Neural crest cell (in vitro differentiated cells): ENCODE results near the gene MMADHC. TPM values are rescaled to one million over a fixed set of nuclear protein-coding genes. Genes with fewer than 3 reads are reported as not detected.

Source experiments
- DNase-seq: peaks from one replicate; pipeline ENCODE4 v3.0.0; 2021; ENCODE audit warnings: low read depth, mixed read lengths, low spot score
- H3K27ac Mint-ChIP-seq: one replicate; pipeline ENCODE4 v1.8.0; 2021; ENCODE audit warnings: mild to moderate bottlenecking, mixed read lengths; ENCODE audit not compliant: unreplicated experiment
- H3K27me3 Mint-ChIP-seq: 2 replicates; pipeline ENCODE4 v1.8.0; 2021; ENCODE audit warnings: low read depth, mild to moderate bottlenecking, mixed read lengths
- H3K36me3 Mint-ChIP-seq: 2 replicates; pipeline ENCODE4 v1.8.0; 2021; ENCODE audit warnings: low read depth, mild to moderate bottlenecking, mixed read lengths
- H3K4me1 Mint-ChIP-seq: 2 replicates; pipeline ENCODE4 v1.8.0; 2021; ENCODE audit warnings: mixed read lengths
- H3K4me3 Mint-ChIP-seq: one replicate; pipeline ENCODE4 v1.8.0; 2021; ENCODE audit warnings: mild to moderate bottlenecking, mixed read lengths
- H3K9me3 Mint-ChIP-seq: 2 replicates; pipeline ENCODE4 v1.8.0; 2021; ENCODE audit warnings: mixed read lengths
- CTCF ChIP-seq: fragments of 200-600 bp; sonication (generic); conservative IDR thresholded peaks from 2 replicates; pipeline ENCODE4 v1.5.0; 2021; ENCODE audit warnings: antibody characterized with exemption, mild to moderate bottlenecking
- total RNA-seq: library from RNA; stranded (reverse); gene quantifications from 2 replicates; pipeline ENCODE4 v1.2.1, GENCODE V29; 2021

The MMADHC gene
- total RNA-seq, 1 donor from 2014 or later: 83.9 TPM

DNA sequence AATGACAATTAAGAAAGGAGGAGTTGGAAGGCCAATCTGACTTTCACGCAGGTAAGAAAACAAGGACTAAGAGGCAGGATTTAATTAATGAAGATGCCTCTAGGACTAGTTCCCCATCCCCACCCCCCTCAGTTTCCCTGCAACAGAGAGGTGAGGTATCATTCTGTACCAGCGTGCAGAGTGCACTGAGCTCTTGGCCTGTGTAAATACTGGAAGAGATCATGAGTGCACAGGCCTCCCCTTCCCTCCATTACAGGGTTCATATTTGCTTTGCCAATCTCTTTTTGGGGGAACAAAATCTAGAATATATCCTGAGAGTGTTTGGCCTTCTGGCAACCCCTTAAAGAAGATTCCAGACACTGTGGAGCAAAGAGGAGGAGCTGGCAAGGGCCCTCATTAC, 60.9 kb downstream of the MMADHC start:
- H3K27me3 Mint-ChIP-seq: no peaks in the 10 kb centered on the region
- H3K36me3 Mint-ChIP-seq: no peaks in the 10 kb centered on the region
- TF ChIP-seq CTCF: no peak
- no peak for DNase-seq
- H3K27ac Mint-ChIP-seq: no peak overlapping the region
- H3K4me1 Mint-ChIP-seq: peaks cover 17% of the 10 kb centered on the region
- H3K9me3 Mint-ChIP-seq: peaks cover 9% of the 10 kb centered on the region
- no peak overlapping the region for H3K4me3 Mint-ChIP-seq

DNA sequence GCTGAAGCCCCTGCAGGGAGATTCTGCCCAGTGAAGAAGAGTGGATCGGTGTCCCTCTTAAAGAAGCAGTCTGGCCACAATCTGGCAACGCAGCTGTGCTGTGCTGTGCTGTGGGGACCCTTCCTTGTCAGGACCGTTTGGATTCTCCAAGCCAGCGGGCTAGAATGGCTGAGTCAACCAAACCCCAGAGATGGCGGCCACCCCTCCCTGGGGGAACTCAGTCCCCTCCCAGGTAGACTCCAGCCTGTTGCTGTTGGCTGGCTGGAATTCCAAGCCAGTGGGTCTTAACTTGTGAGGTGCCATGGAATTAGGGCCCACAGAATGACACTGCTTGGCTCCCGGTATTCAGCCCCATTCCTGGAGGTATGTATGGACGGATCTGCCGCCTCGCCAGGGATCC, 62.3 kb downstream of the MMADHC start:
- Mint-ChIP-seq H3K27me3 (no peaks in the 10 kb centered on the region), H3K27ac (no peak overlapping the region), H3K9me3 (peaks cover 12% of the 10 kb centered on the region), H3K4me3 (no peak overlapping the region), H3K4me1 (peaks cover 17% of the 10 kb centered on the region), H3K36me3 (no peaks in the 10 kb centered on the region)
- no peak for DNase-seq
- no peak for TF ChIP-seq CTCF
